GM18519 (cell line): ENCODE results near the gene TES.
"Not testable (repeated sequence)": the region's sequence is repeated elsewhere in the genome, so short reads cannot be mapped to it uniquely, and the experiment has no call there.

Source experiments
- ATAC-seq: cut with Tn5 transposase; IDR thresholded peaks from one replicate; pipeline ENCODE4 v1.9.1; 2021; ENCODE audit warnings: mild to moderate bottlenecking, moderate library complexity; ENCODE audit not compliant: unreplicated experiment, low FRiP score

The TES gene

GRCh38 chr7:116273918-116274301 lies 63.6 kb downstream of the TES start:
- no peak for ATAC-seq

GRCh38 chr7:116277070-116277469 lies 66.7 kb downstream of the TES start:
- no peak for ATAC-seq

- ATAC-seq, result no peak
These were observed 68.9 kb downstream of the TES start for GRCh38 chr7:116279217-116279616.

GRCh38 chr7:116280803-116281202 lies 70.5 kb downstream of the TES start:
- ATAC-seq, result no peak

GRCh38 chr7:116283595-116284204 lies 73.4 kb downstream of the TES start:
- ATAC-seq, result no peak

- ATAC-seq, result no peak
These were observed 74.1 kb downstream of the TES start for GRCh38 chr7:116284390-116284789.

- ATAC-seq, result no peak
These were observed 74.9 kb downstream of the TES start for GRCh38 chr7:116285252-116285651.

- no peak for ATAC-seq
These were observed 80.4 kb downstream of the TES start for GRCh38 chr7:116290740-116291139.

- no peak for ATAC-seq
These were observed 81.6 kb downstream of the TES start for GRCh38 chr7:116291937-116292336.

- ATAC-seq, result no peak
These were observed 82.0 kb downstream of the TES start for GRCh38 chr7:116292381-116292780.

- no peak for ATAC-seq
These were observed 82.8 kb downstream of the TES start for GRCh38 chr7:116293139-116293538.

GRCh38 chr7:116293633-116294032 lies 83.3 kb downstream of the TES start:
- ATAC-seq, result no peak

GRCh38 chr7:116295903-116296302 lies 85.6 kb downstream of the TES start:
- ATAC-seq, result not testable (repeated sequence)

- ATAC-seq, result no peak
These were observed 87.7 kb downstream of the TES start for GRCh38 chr7:116298055-116298454.

GRCh38 chr7:116298576-116298975 lies 88.2 kb downstream of the TES start:
- ATAC-seq, result no peak

GRCh38 chr7:116305485-116306408 lies 95.4 kb downstream of the TES start:
- no peak for ATAC-seq

- no peak for ATAC-seq
These were observed 96.2 kb downstream of the TES start for GRCh38 chr7:116306409-116307048.

GRCh38 chr7:116307253-116307652 lies 96.9 kb downstream of the TES start:
- no peak for ATAC-seq
